ENCODE results near the gene TIMM17A.

- TF ChIP-seq CTCF (IDR thresholded peaks at IDR 0.05) (no peak), EP300 (IDR thresholded peaks at IDR 0.05) (no peak), POLR2AphosphoS5 (IDR thresholded peaks at IDR 0.05) (peak; percentile 5)
Observed at GRCh38 chr1:201925981-201926645, 29.2 kb upstream of the TIMM17A start.
